Measurements from ENCODE around the gene PLOD2.

The PLOD2 gene

DNA sequence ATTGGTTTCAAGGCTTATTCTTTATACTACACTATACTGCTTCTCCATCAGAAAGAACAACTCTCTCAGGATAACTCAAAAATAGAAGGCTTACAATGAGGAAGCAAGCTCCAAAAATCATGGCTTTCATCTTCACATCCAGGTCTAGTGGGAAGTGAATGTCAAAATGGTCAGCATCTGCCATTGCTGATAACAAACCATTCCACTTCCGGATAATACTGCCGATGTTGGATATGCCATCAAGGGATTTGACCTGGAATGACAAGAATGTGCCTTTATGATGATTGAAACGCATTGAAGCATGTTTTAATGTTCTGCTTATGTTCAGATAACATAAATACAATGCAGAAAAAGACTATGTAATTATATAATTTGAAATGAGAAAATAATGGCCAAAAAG is 34.0 kb upstream of the PLOD2 start:
- TF ChIP-seq, protein P1, sequence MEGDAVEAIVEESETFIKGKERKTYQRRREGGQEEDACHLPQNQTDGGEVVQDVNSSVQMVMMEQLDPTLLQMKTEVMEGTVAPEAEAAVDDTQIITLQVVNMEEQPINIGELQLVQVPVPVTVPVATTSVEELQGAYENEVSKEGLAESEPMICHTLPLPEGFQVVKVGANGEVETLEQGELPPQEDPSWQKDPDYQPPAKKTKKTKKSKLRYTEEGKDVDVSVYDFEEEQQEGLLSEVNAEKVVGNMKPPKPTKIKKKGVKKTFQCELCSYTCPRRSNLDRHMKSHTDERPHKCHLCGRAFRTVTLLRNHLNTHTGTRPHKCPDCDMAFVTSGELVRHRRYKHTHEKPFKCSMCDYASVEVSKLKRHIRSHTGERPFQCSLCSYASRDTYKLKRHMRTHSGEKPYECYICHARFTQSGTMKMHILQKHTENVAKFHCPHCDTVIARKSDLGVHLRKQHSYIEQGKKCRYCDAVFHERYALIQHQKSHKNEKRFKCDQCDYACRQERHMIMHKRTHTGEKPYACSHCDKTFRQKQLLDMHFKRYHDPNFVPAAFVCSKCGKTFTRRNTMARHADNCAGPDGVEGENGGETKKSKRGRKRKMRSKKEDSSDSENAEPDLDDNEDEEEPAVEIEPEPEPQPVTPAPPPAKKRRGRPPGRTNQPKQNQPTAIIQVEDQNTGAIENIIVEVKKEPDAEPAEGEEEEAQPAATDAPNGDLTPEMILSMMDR (IDR thresholded peaks at IDR 0.05): no peak

DNA sequence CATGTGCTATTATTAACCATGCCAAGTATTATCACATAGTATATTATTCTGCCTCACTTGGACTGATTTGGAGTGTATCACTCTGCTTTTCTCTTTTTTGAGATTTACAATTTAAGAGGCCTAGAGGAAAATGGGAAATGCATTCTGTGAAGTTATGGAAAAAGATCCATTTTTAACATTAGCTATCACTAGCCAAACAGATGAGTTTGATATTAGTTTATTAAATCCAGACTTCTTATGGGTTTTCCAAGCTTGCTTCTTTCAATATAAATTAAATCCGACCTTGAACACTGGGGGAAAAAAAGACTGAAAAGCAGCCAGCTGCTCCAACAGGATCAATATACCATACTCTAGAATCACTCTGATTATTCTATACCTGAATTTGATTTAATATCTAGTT is 30.1 kb upstream of the PLOD2 start:
- TF ChIP-seq, protein P1 (IDR thresholded peaks at IDR 0.05): no peak

DNA sequence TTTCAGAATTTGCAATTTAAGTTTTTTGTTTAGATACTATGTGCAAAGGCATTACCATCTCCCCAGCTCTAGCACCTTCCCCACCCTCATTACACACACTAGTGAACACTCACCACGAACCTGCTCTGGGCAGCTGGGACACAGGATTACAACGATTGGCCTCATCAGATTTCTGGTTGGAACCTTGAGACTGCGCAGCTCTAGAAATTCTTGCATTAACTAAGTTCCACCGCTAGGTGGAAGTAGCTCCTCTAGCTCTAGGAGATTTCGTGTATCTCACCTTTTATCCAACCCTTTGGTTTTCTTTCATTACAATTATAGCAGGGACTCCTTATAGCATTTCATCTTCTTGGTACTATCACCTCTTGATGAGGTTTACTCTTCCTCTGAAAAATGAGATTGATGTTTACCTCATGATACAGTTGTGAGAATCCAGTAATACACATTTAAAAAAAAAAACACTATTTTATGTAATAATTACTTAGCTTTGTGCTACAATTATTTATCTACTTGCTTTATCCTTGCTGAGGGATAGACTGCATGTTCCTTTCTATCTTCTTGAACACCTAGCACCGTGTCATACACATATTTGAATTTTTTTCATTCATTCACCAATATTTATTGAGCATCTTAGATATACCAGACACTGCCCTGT is 28.7 kb upstream of the PLOD2 start:
- TF ChIP-seq, protein P1 (IDR thresholded peaks at IDR 0.05): peak; percentile 71

DNA sequence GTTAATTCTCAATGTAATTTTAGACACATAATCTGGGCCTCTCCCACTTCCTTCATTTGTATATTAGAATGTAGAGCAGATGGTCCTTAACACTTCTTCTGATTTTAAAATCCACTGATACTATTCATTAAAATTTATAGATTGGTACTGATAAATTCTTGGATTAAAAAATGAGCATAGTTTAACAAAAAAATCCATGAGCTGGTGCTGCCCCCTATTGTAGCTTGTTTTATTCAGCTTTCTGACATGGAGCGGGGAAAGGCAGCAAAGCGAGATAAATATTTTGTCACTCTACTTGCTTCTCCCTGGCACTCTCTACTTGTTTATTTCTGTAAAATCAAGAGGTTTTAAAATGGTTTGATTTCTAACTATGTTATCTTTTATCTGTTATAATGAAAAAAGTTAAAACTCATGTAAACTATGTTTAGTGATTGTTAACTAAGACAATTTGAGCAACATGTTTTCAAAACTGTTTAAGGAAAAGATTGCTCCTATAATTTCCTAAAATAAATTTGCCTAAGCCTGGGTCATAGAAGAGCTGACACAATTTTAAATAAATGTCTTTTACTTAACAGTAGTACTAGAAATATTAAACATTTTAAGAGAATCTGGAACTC is 26.5 kb upstream of the PLOD2 start:
- TF ChIP-seq, protein P1 (IDR thresholded peaks at IDR 0.05): peak; percentile 57

DNA sequence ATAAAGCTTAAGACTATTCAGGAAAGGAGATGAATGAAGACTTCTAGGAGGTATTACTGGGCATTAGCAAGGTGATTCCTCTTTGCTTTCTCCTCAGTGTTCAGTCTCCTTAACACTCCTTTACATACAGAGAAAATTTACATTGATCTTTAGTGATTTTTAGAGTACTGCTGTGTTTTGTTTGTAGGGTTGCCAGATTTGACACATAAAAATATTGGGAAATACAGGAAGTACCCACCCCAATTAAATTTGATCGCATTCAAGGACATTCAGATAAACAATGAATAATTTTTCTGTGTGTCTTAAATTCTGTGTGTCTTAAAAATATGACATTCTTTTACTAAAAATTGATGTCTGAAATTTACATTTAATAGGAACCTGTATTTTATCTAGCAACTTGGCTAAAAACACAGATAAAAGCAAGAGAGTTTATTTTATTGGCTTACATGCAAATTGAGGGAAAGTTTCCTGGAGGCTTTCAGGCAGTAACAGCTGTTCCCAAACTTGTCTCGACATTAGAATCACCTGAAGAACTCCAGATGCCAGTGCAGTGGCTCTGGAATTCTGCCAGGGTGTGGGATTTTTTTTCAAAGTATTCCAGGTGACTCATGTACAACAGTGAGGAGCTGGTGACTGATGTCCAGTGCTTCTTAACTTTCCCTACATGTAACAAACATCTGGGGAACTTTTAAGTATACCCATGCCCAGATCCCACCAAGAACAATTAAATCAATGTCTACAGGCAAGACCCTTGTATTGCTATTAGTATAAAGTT is 23.4 kb upstream of the PLOD2 start:
- TF ChIP-seq, protein P1 (IDR thresholded peaks at IDR 0.05): no peak

DNA sequence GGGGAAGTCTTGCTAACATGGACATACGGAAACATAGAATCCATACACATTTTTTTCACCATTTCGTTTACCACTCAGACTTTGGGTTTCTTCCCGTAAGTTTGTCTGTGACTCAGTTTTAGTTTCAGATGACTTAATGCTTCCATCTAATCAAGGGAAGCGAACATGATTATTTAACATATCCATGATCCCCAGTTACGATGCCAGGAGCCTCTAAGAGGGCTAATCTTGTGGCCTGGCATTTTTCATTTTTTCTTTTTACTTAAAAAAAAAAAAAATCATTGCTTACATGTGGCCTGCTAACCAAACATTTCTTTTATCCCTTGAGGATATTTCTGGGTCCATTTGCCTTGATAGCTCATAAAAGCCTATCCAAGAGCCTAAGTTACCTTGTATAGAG is 20.2 kb upstream of the PLOD2 start:
- TF ChIP-seq, protein P1 (IDR thresholded peaks at IDR 0.05): no peak

DNA sequence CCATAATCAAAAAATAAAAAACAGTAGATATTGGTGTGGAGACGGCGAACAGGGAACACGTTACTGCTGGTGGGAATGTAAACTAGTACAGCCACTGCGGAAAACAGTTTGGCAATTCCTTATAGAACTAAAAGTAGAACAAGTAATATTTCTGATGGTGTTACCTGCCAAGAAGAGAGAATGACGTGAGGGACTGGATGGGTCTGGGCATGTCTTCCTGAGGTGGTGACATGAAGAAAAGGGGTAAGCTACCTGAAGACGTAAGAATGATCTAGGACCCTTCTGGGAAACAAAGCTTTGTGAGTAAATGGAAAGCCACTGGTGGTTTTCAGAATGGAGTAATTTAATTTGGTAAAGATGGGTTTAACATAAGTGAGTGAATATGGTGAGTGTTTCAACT is 19.4 kb upstream of the PLOD2 start:
- TF ChIP-seq, protein P1 (IDR thresholded peaks at IDR 0.05): no peak

All from LNCAP (cell line).